Fibroblast of skin of right biceps (primary cell): ENCODE results near the gene FBXO8.
A peak's percentile ranks its signal among the peaks of the same experiment; 100 is the strongest.

Experiments used
- DNase-seq: peaks from one replicate; pipeline ENCODE4 v3.0.0-alpha.2; 2013

FBXO8 gene

GRCh38 chr4:174204164-174204831 lies 79.2 kb downstream of the FBXO8 start:
- DNase-seq, result no peak

- no peak for DNase-seq
Observed at GRCh38 chr4:174201871-174202270, 81.6 kb downstream of the FBXO8 start.

DNA sequence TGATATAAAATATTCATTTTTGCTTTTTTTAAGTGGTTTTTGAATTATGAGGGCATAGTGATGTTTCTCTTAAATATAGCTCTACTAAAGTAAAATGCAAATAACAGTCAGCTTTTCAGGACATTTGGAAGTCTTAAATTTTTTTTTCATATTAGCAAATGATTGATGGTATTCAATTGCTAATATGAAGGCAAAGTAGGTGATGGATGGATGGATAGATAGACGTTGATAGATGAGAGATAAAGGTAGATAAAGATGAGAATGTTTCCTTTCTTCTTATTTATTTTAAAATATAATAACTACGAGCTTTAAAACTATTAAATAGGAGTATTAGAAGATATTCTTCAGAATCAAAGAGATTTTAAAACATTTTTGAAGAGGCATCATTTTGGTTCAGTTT lies 83.7 kb downstream of the FBXO8 start:
- no peak for DNase-seq

GRCh38 chr4:174198828-174199227 lies 84.6 kb downstream of the FBXO8 start:
- DNase-seq, result peak; percentile 86

GRCh38 chr4:174198396-174198795 lies 85.1 kb downstream of the FBXO8 start:
- DNase-seq, result no peak

DNA sequence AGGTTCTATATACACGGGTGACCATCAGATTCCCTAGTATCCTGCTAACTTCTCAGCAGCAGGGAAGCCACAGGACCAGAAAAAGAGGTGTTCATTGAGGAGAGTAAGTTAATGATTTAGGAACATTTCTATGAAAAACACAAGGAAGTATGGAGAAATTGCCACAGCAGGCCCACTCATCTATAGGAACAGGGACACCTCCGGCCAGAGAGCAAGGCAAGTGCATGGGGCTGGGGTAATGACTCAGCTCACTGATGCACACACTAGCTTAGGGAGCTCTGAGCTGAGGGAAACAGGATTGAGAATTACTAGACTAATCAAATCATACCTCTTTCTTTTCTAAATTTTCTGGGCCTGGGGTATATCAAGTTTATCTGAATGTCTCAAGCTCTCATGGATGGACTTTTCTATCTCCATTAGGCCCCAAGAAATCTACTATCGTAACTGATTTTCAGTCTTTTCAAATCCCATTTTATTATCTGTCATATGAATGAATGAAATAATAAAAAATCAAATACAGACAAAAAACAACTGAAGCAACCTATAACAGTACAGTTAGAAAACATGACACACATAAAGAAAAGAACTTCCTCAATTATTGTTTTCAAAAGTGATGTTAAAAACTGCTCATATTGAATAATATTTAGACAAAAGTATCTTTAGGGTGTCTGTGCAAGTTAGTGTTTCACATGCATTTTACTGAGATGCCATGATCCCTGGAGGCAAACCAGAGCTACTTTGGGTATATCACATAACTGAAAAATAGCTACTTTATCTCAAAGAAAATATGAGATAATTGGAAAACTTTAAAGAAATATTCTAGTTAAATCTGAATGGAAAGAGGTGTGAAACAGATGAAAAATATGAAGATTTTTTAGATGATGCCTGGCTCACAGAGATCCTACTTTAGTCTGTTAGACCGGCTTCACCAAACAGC lies 89.8 kb downstream of the FBXO8 start:
- no peak for DNase-seq

DNA sequence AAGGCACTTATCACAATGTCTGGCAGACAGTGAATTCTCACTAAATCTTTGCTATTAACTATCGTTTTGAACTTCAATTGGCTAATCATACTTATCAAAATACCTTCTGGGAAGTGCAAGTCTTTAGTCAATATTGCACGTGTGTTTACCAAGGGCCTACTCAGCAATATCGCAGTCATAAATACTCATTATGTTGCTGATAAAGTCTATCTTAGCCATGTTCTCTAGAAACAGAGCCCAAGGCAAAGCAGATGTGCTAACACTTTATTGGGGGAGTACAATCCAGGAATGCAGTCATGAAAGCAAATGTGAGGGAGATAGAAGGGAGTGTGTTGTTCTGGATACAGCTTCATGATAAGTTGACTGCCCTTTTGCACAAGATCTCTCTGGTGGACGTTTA lies 90.5 kb downstream of the FBXO8 start:
- DNase-seq, result no peak

- DNase-seq, result no peak
Observed at GRCh38 chr4:174190832-174191500, 92.5 kb downstream of the FBXO8 start.

- peak; percentile 39 for DNase-seq
Observed at GRCh38 chr4:174189392-174190015, 94.0 kb downstream of the FBXO8 start.
